CD8-positive, alpha-beta memory T cell (primary cell): ENCODE results near the gene SLC30A1. TPM values are rescaled to one million over a fixed set of nuclear protein-coding genes. Genes with fewer than 3 reads are reported as not detected.
"Not testable (repeated sequence)": the region's sequence is repeated elsewhere in the genome, so short reads cannot be mapped to it uniquely, and the experiment has no call there.

Experiments
- CTCF ChIA-PET: fragments of 350-600 bp; sonication (Branson Sonifier 250); formaldehyde crosslinking; loops from one replicate; lab custom pipeline; 2021; ENCODE audit warnings: antibody characterized with exemption; lab: Charles Lee
- POLR2A ChIA-PET: fragments of 350-600 bp; sonication (Branson Sonifier 250); formaldehyde crosslinking; loops from one replicate; lab custom pipeline; 2021; ENCODE audit warnings: antibody characterized with exemption; lab: Charles Lee
- DNase-seq, 5 donors: peaks; one replicate each; pipeline versions ENCODE4 v3.0.0 to v3.0.0-alpha.2; 2020 to 2022; ENCODE audit warnings: mixed read lengths in 1 of 5
- H3K27ac ChIP-seq: one replicate; pipeline ENCODE4 v1.7.0; 2013; ENCODE audit warnings: low read depth, mild to moderate bottlenecking, low read length, moderate library complexity
- H3K27me3 ChIP-seq: 2 replicates; pipeline ENCODE4 v1.7.0; 2013; ENCODE audit warnings: low read length, mild to moderate bottlenecking; ENCODE audit not compliant: insufficient read depth, poor library complexity, severe bottlenecking
- H3K36me3 ChIP-seq: 2 replicates; pipeline ENCODE4 v1.7.0; 2013; ENCODE audit warnings: mild to moderate bottlenecking, low read length, moderate library complexity; ENCODE audit not compliant: insufficient read depth
- H3K4me1 ChIP-seq: 2 replicates; pipeline ENCODE4 v1.7.0; 2013; ENCODE audit warnings: mild to moderate bottlenecking, low read length, moderate library complexity; ENCODE audit not compliant: insufficient read depth
- H3K4me3 ChIP-seq: 2 replicates; pipeline ENCODE4 v1.7.0; 2013; ENCODE audit warnings: mild to moderate bottlenecking, low read length
- H3K9me3 ChIP-seq: 2 replicates; pipeline ENCODE4 v1.7.0; 2013; ENCODE audit warnings: mild to moderate bottlenecking, low read length
- H3K27ac Mint-ChIP-seq, 8 donors: one replicate each; pipeline ENCODE4 v1.8.0; 2020 to 2021; ENCODE audit warnings: mixed read lengths in 8 of 8, mild to moderate bottlenecking in 6 of 8, inconsistent platforms in 3 of 8, moderate library complexity in 3 of 8
- H3K27me3 Mint-ChIP-seq, 2 donors: one replicate each; pipeline ENCODE4 v1.8.0; 2020 to 2021; ENCODE audit warnings: mixed read lengths in 2 of 2, mild to moderate bottlenecking in 1 of 2, moderate library complexity in 1 of 2
- H3K36me3 Mint-ChIP-seq, 3 donors: one replicate each; pipeline ENCODE4 v1.8.0; 2020 to 2021; ENCODE audit warnings: mixed read lengths in 3 of 3, inconsistent platforms in 1 of 3, mild to moderate bottlenecking in 1 of 3
- H3K4me1 Mint-ChIP-seq, 3 donors: one replicate each; pipeline ENCODE4 v1.8.0; 2020 to 2021; ENCODE audit warnings: mixed read lengths in 3 of 3, inconsistent platforms in 1 of 3, mild to moderate bottlenecking in 1 of 3
- H3K4me3 Mint-ChIP-seq, 7 donors: one replicate each; pipeline ENCODE4 v1.8.0; 2020 to 2021; ENCODE audit warnings: mixed read lengths in 7 of 7, mild to moderate bottlenecking in 6 of 7, moderate library complexity in 4 of 7, inconsistent platforms in 2 of 7
- H3K9me3 Mint-ChIP-seq, 5 donors: one replicate each; pipeline ENCODE4 v1.8.0; 2020 to 2022; ENCODE audit warnings: mixed read lengths in 5 of 5, mild to moderate bottlenecking in 3 of 5, moderate library complexity in 2 of 5, inconsistent platforms in 1 of 5
- polyA plus RNA-seq: library from polyadenylated mRNA; unstranded; fragments of 300-500 nt; fragmentation: Illumina TruSeq; gene quantifications from one replicate; pipeline ENCODE4 v1.2.3, GENCODE V29; 2021
- total RNA-seq, 2 experiments: library from RNA; stranded (reverse); gene quantifications; one replicate each; pipeline ENCODE4 v1.2.3, GENCODE V29; 2021

The SLC30A1 gene
- total and polyA plus RNA-seq, 3 experiments from 2014 or later = 3.4 to 17.1 (median 16.5) TPM

- H3K36me3 Mint-ChIP-seq = no peaks in the 10 kb centered on the region
- no peaks in the 10 kb centered on the region for H3K9me3 Mint-ChIP-seq
- Histone ChIP-seq H3K27me3 (no peaks in the 10 kb centered on the region), H3K9me3 (no peaks in the 10 kb centered on the region), H3K4me1 (no peaks in the 10 kb centered on the region), H3K27ac (no peak overlapping the region), H3K4me3 (no peak overlapping the region), H3K36me3 (no peaks in the 10 kb centered on the region)
- no peak overlapping the region for H3K4me3 Mint-ChIP-seq
- POLR2A ChIA-PET = no interaction called here
- H3K27me3 Mint-ChIP-seq = peaks cover 0 to 14% of the 10 kb centered on the region in 2 donors
- no peak for DNase-seq
- CTCF ChIA-PET = no interaction called here
- H3K4me1 Mint-ChIP-seq = no peaks in the 10 kb centered on the region
- no peak overlapping the region for H3K27ac Mint-ChIP-seq
Observed at GRCh38 chr1:211547710-211548109, 31.3 kb downstream of the SLC30A1 start.

- Mint-ChIP-seq H3K9me3 (peaks cover 0 to 2% (median 1%) of the 10 kb centered on the region in 5 donors), H3K27me3 (peaks cover 0 to 14% of the 10 kb centered on the region in 2 donors), H3K27ac (no peak overlapping the region), H3K4me3 (no peak overlapping the region), H3K4me1 (peaks cover 0 to 4% (median 3%) of the 10 kb centered on the region in 3 donors), H3K36me3 (peaks cover 0 to 2% (median 0%) of the 10 kb centered on the region in 3 donors)
- POLR2A ChIA-PET = no interaction called here
- Histone ChIP-seq H3K27ac (no peak overlapping the region), H3K4me3 (no peak overlapping the region), H3K4me1 (peaks cover 6% of the 10 kb centered on the region), H3K9me3 (peaks cover 3% of the 10 kb centered on the region), H3K36me3 (no peaks in the 10 kb centered on the region), H3K27me3 (no peaks in the 10 kb centered on the region)
- DNase-seq = no peak
- CTCF ChIA-PET = no interaction called here
Observed at GRCh38 chr1:211546543-211546942, 32.4 kb downstream of the SLC30A1 start.

GRCh38 chr1:211543025-211543424 lies 35.9 kb downstream of the SLC30A1 start:
- CTCF ChIA-PET = no interaction called here
- H3K27me3 ChIP-seq = no peaks in the 10 kb centered on the region
- peaks cover 0 to 6% (median 0%) of the 10 kb centered on the region in 3 donors for H3K36me3 Mint-ChIP-seq
- H3K4me3 ChIP-seq = no peak overlapping the region
- H3K9me3 Mint-ChIP-seq = peaks cover 3 to 6% (median 5%) of the 10 kb centered on the region in 5 donors
- H3K36me3 ChIP-seq = no peaks in the 10 kb centered on the region
- peaks cover 7% of the 10 kb centered on the region for H3K9me3 ChIP-seq
- no peak overlapping the region for H3K27ac Mint-ChIP-seq
- DNase-seq = no peak
- H3K4me1 ChIP-seq = peaks cover 6% of the 10 kb centered on the region
- H3K4me1 Mint-ChIP-seq = peaks cover 0 to 4% (median 3%) of the 10 kb centered on the region in 3 donors
- H3K4me3 Mint-ChIP-seq = no peak overlapping the region
- H3K27me3 Mint-ChIP-seq = peaks cover 4 to 14% of the 10 kb centered on the region in 2 donors
- H3K27ac ChIP-seq = no peak overlapping the region
- POLR2A ChIA-PET = interaction anchor here (0.7 kb wide), 1 partner anchor 13 kb away, joined by 3 read pairs; no protein-coding TSS in a partner anchor

- Histone ChIP-seq H3K9me3 (peaks cover 7% of the 10 kb centered on the region), H3K4me3 (no peak overlapping the region), H3K27me3 (no peaks in the 10 kb centered on the region), H3K27ac (no peak overlapping the region), H3K36me3 (no peaks in the 10 kb centered on the region), H3K4me1 (peaks cover 6% of the 10 kb centered on the region)
- no peak overlapping the region for H3K4me3 Mint-ChIP-seq
- H3K36me3 Mint-ChIP-seq = peaks cover 0 to 6% (median 0%) of the 10 kb centered on the region in 3 donors
- ChIA-PET POLR2A (interaction anchor here (0.6 kb wide), 1 partner anchor 287 kb away, joined by 8 read pairs; no protein-coding TSS in a partner anchor), CTCF (no interaction called here)
- H3K4me1 Mint-ChIP-seq = peaks cover 0 to 4% (median 3%) of the 10 kb centered on the region in 3 donors
- peaks cover 3 to 6% (median 5%) of the 10 kb centered on the region in 5 donors for H3K9me3 Mint-ChIP-seq
- no peak for DNase-seq
- peaks cover 4 to 14% of the 10 kb centered on the region in 2 donors for H3K27me3 Mint-ChIP-seq
- H3K27ac Mint-ChIP-seq = no peak overlapping the region
Observed at GRCh38 chr1:211541720-211542477, 37.1 kb downstream of the SLC30A1 start.

GRCh38 chr1:211541278-211541677 lies 37.7 kb downstream of the SLC30A1 start:
- Mint-ChIP-seq H3K9me3 (peaks cover 3 to 6% (median 5%) of the 10 kb centered on the region in 5 donors), H3K27me3 (peaks cover 4 to 14% of the 10 kb centered on the region in 2 donors), H3K4me3 (no peak overlapping the region), H3K27ac (no peak overlapping the region), H3K4me1 (peaks cover 0 to 4% (median 3%) of the 10 kb centered on the region in 3 donors), H3K36me3 (peaks cover 0 to 6% (median 0%) of the 10 kb centered on the region in 3 donors)
- H3K4me3 ChIP-seq = no peak overlapping the region
- POLR2A ChIA-PET = interaction anchor here (0.6 kb wide), 1 partner anchor 287 kb away, joined by 8 read pairs; no protein-coding TSS in a partner anchor
- H3K4me1 ChIP-seq = peaks cover 6% of the 10 kb centered on the region
- no peak for DNase-seq
- peaks cover 7% of the 10 kb centered on the region for H3K9me3 ChIP-seq
- no peaks in the 10 kb centered on the region for H3K27me3 ChIP-seq
- no peaks in the 10 kb centered on the region for H3K36me3 ChIP-seq
- H3K27ac ChIP-seq = no peak overlapping the region
- CTCF ChIA-PET = no interaction called here

GRCh38 chr1:211540824-211541223 lies 38.1 kb downstream of the SLC30A1 start:
- H3K27me3 Mint-ChIP-seq = peaks cover 4 to 14% of the 10 kb centered on the region in 2 donors
- H3K4me3 Mint-ChIP-seq, H3K4me1 ChIP-seq, H3K4me1 Mint-ChIP-seq, POLR2A ChIA-PET, H3K27ac ChIP-seq, H3K27ac Mint-ChIP-seq, H3K36me3 Mint-ChIP-seq, H3K9me3 ChIP-seq, H3K9me3 Mint-ChIP-seq, H3K36me3 ChIP-seq, DNase-seq, CTCF ChIA-PET, H3K27me3 ChIP-seq, H3K4me3 ChIP-seq: not testable (repeated sequence)

- CTCF ChIA-PET = interaction anchor here (1.7 kb wide), 1 partner anchor 14 kb away, joined by 3 read pairs; no protein-coding TSS in a partner anchor
Observed at GRCh38 chr1:211538287-211538686, 40.7 kb downstream of the SLC30A1 start.

GRCh38 chr1:211537253-211537652 lies 41.7 kb downstream of the SLC30A1 start:
- Histone ChIP-seq H3K27me3 (no peaks in the 10 kb centered on the region), H3K9me3 (peaks cover 7% of the 10 kb centered on the region), H3K4me3 (no peak overlapping the region), H3K4me1 (peaks cover 6% of the 10 kb centered on the region), H3K27ac (no peak overlapping the region), H3K36me3 (no peaks in the 10 kb centered on the region)
- Mint-ChIP-seq H3K9me3 (peaks cover 3 to 6% (median 5%) of the 10 kb centered on the region in 5 donors), H3K27me3 (peaks cover 4 to 5% of the 10 kb centered on the region in 2 donors), H3K4me1 (peaks cover 0 to 3% (median 2%) of the 10 kb centered on the region in 3 donors), H3K36me3 (peaks cover 0 to 6% (median 0%) of the 10 kb centered on the region in 3 donors), H3K4me3 (no peak overlapping the region), H3K27ac (peak overlapping the region in 1 of 8 donors; percentile 11)
- CTCF ChIA-PET = interaction anchor here (1.7 kb wide), 1 partner anchor 13 kb away, joined by 3 read pairs; no protein-coding TSS in a partner anchor
- DNase-seq = no peak
- POLR2A ChIA-PET = no interaction called here

More at GRCh38 chr1:211538287-211538686, 40.7 kb downstream of the SLC30A1 start:
- H3K27ac Mint-ChIP-seq = peak overlapping the region in 1 of 8 donors; percentile 80
- no peak overlapping the region for H3K27ac ChIP-seq
- peaks cover 7% of the 10 kb centered on the region for H3K9me3 ChIP-seq
- H3K4me1 Mint-ChIP-seq = peaks cover 0 to 4% (median 3%) of the 10 kb centered on the region in 3 donors
- peaks cover 6% of the 10 kb centered on the region for H3K4me1 ChIP-seq
- no peak overlapping the region for H3K4me3 Mint-ChIP-seq
- no peaks in the 10 kb centered on the region for H3K36me3 ChIP-seq
- H3K27me3 ChIP-seq = no peaks in the 10 kb centered on the region
- peaks cover 0 to 6% (median 0%) of the 10 kb centered on the region in 3 donors for H3K36me3 Mint-ChIP-seq
- no peak overlapping the region for H3K4me3 ChIP-seq
- no peak for DNase-seq
- H3K9me3 Mint-ChIP-seq = peaks cover 3 to 6% (median 5%) of the 10 kb centered on the region in 5 donors
- peaks cover 4 to 5% of the 10 kb centered on the region in 2 donors for H3K27me3 Mint-ChIP-seq
- POLR2A ChIA-PET = no interaction called here
